Liver (tissue), 9 donors: ENCODE measurements around the gene ULBP3. TPM values are rescaled to one million over a fixed set of nuclear protein-coding genes. Genes with fewer than 3 reads are reported as not detected.

Experiments used
- DNase-seq: peaks from one replicate; pipeline ENCODE4 v3.0.0-alpha.2; 2017; ENCODE audit warnings: low spot score
- H3K27ac ChIP-seq, 2 donors: one replicate each; pipeline ENCODE4 v1.7.0; 2013; ENCODE audit warnings: inconsistent platforms in 2 of 2, low read length in 2 of 2, control low read depth in 1 of 2, low read depth in 1 of 2, mild to moderate bottlenecking in 1 of 2
- H3K27me3 ChIP-seq, 4 donors: one replicate each; pipeline versions ENCODE4 v1.6.1 to v1.7.0; 2013; ENCODE audit warnings: low read length in 3 of 4, inconsistent platforms in 1 of 4, mild to moderate bottlenecking in 1 of 4, moderate library complexity in 1 of 4; ENCODE audit not compliant: control insufficient read depth in 4 of 4, insufficient read depth in 4 of 4
- H3K36me3 ChIP-seq, 4 donors: one replicate each; pipeline versions ENCODE4 v1.6.1 to v1.7.0; 2013; ENCODE audit warnings: low read length in 3 of 4, mild to moderate bottlenecking in 3 of 4, low read depth in 1 of 4, moderate library complexity in 1 of 4; ENCODE audit not compliant: control insufficient read depth in 4 of 4, insufficient read depth in 3 of 4
- H3K4me1 ChIP-seq, 4 donors: one replicate each; pipeline versions ENCODE4 v1.6.1 to v1.7.0; 2013; ENCODE audit warnings: low read length in 3 of 4, mild to moderate bottlenecking in 3 of 4, moderate library complexity in 1 of 4; ENCODE audit not compliant: control insufficient read depth in 4 of 4, insufficient read depth in 4 of 4
- H3K4me3 ChIP-seq, 3 donors: one replicate each; pipeline versions ENCODE4 v1.6.1 to v1.7.0; 2013; ENCODE audit warnings: low read length in 3 of 3, control low read depth in 1 of 3, low read depth in 1 of 3, mild to moderate bottlenecking in 1 of 3
- H3K9ac ChIP-seq, 2 donors: one replicate each; pipeline ENCODE4 v1.7.0; 2013; ENCODE audit warnings: low read length in 2 of 2, mild to moderate bottlenecking in 2 of 2, moderate library complexity in 2 of 2, control low read depth in 1 of 2, low read depth in 1 of 2
- H3K9me3 ChIP-seq, 4 donors: one replicate each; pipeline versions ENCODE4 v1.6.1 to v1.7.0; 2013; ENCODE audit warnings: low read length in 3 of 4; ENCODE audit not compliant: control insufficient read depth in 4 of 4
- ATF3 ChIP-seq: IDR thresholded peaks from 2 replicates; pipeline ENCODE4 v1.6.1; 2016; ENCODE audit warnings: antibody characterized with exemption
- CTCF ChIP-seq: fragments of 150-350 bp; IDR thresholded peaks from 2 replicates; pipeline ENCODE4 v1.5.1; 2017; ENCODE audit warnings: improper control_type of control experiment, low read depth, low read length; ENCODE audit not compliant: missing input control
- EGR1 ChIP-seq, 2 donors: IDR thresholded peaks; 2 replicates each; pipeline ENCODE4 v1.6.1; 2016 to 2018; ENCODE audit warnings: antibody characterized with exemption in 2 of 2, low read depth in 2 of 2
- FOXA1 ChIP-seq: IDR thresholded peaks from 2 replicates; pipeline ENCODE4 v1.6.1; 2016; ENCODE audit warnings: antibody characterized with exemption
- FOXA2 ChIP-seq: IDR thresholded peaks from 2 replicates; pipeline ENCODE4 v1.6.1; 2016; ENCODE audit warnings: antibody characterized with exemption
- GABPA ChIP-seq, 2 donors: IDR thresholded peaks in 1 of 2; conservative IDR thresholded peaks in 1 of 2; 2 replicates each; pipeline ENCODE4 v1.6.1; 2016; ENCODE audit warnings: antibody characterized with exemption in 2 of 2, mild to moderate bottlenecking in 1 of 2, moderate library complexity in 1 of 2
- HNF4A ChIP-seq, 2 donors: conservative IDR thresholded peaks; 2 replicates each; pipeline ENCODE4 v1.6.1; 2016; ENCODE audit warnings: antibody characterized with exemption in 2 of 2, mild to moderate bottlenecking in 2 of 2
- HNF4G ChIP-seq: IDR thresholded peaks from 2 replicates; pipeline ENCODE4 v1.6.1; 2016; ENCODE audit warnings: antibody characterized with exemption
- JUND ChIP-seq, 2 donors: IDR thresholded peaks; 2 replicates each; pipeline ENCODE4 v1.6.1; 2016; ENCODE audit warnings: antibody characterized with exemption in 2 of 2
- MAX ChIP-seq: IDR thresholded peaks from 2 replicates; pipeline ENCODE4 v1.6.1; 2016; ENCODE audit warnings: antibody characterized with exemption
- NR2F2 ChIP-seq: IDR thresholded peaks from 2 replicates; pipeline ENCODE4 v1.6.1; 2016; ENCODE audit warnings: antibody characterized with exemption
- RAD21 ChIP-seq, 2 donors: IDR thresholded peaks; 2 replicates each; pipeline ENCODE4 v1.6.1; 2016; ENCODE audit warnings: antibody characterized with exemption in 2 of 2, mild to moderate bottlenecking in 2 of 2
- REST ChIP-seq: IDR thresholded peaks from 2 replicates; pipeline ENCODE4 v1.6.1; 2016; ENCODE audit warnings: antibody characterized with exemption, mild to moderate bottlenecking
- RXRA ChIP-seq, 2 donors: IDR thresholded peaks; 2 replicates each; pipeline ENCODE4 v1.6.1; 2017 to 2018; ENCODE audit warnings: antibody characterized with exemption in 2 of 2, mild to moderate bottlenecking in 1 of 2
- SP1 ChIP-seq: IDR thresholded peaks from 2 replicates; pipeline ENCODE4 v1.6.1; 2018; ENCODE audit warnings: antibody characterized with exemption, mild to moderate bottlenecking
- TAF1 ChIP-seq: conservative IDR thresholded peaks from 2 replicates; pipeline ENCODE4 v1.6.1; 2016; ENCODE audit warnings: antibody characterized with exemption, mild to moderate bottlenecking
- YY1 ChIP-seq: IDR thresholded peaks from 2 replicates; pipeline ENCODE4 v1.6.1; 2016; ENCODE audit warnings: antibody characterized with exemption, mild to moderate bottlenecking
- ZBTB33 ChIP-seq: IDR thresholded peaks from 2 replicates; pipeline ENCODE4 v1.6.1; 2016; ENCODE audit warnings: antibody characterized with exemption
- WGBS: extraction: QIAGEN DNeasy Blood & Tissue Kit; methylation state at CpG from one replicate; pipeline ENCODE4 v1.1.7; 2013; 5-methylcytosine and 5-hydroxymethylcytosine counted together
- polyA plus RNA-seq, 2 donors: library from polyadenylated mRNA; stranded (reverse) in 1 of 2; unstranded in 1 of 2; fragments of 200-250 nt in 1 of 2; fragments of >200 nt in 1 of 2; fragmentation: Nextera tagmentation in 1 of 2; extraction: Ambion mirVana in 1 of 2; gene quantifications; one replicate each; pipeline versions ENCODE4 v1.2.1 to v1.2.3, GENCODE V29; 2013 to 2015
- total RNA-seq, 2 donors: library from RNA; depleted of rRNA; stranded (reverse); fragments of >200 nt; gene quantifications; one replicate each; pipeline ENCODE4 v1.2.3, GENCODE V29; 2014
- donor health status: healthy.
- donor health status: healthy.
- donor health status: healthy.
- donor health status: healthy.
- donor health status: healthy.

Gene ULBP3
- total and polyA plus RNA-seq, 4 donors = 0.88 to 2.3 (median 0.92) TPM; not detected in 1

- Histone ChIP-seq H3K4me3 (no peak overlapping the region), H3K4me1 (no peaks in the 10 kb centered on the region), H3K27ac (no peak overlapping the region), H3K27me3 (peaks cover 0 to 7% (median 1%) of the 10 kb centered on the region in 4 donors), H3K36me3 (no peaks in the 10 kb centered on the region), H3K9ac (no peak overlapping the region), H3K9me3 (no peaks in the 10 kb centered on the region)
- 85% methylated on average over 19 of the region's 19 CpGs for WGBS
- DNase-seq = no peak
- TF ChIP-seq NR2F2 = no peak
- no peak for TF ChIP-seq ATF3
Measured at GRCh38 chr6:150043501-150044412, 25.2 kb downstream of the ULBP3 start.

GRCh38 chr6:150043096-150043495, 25.8 kb downstream of the ULBP3 start:
- Histone ChIP-seq H3K9ac (no peak overlapping the region), H3K4me3 (no peak overlapping the region), H3K9me3 (no peaks in the 10 kb centered on the region), H3K4me1 (peaks cover 0 to 3% (median under 1%) of the 10 kb centered on the region in 4 donors), H3K36me3 (no peaks in the 10 kb centered on the region), H3K27ac (no peak overlapping the region), H3K27me3 (peaks cover 0 to 13% (median 1%) of the 10 kb centered on the region in 4 donors)
- no peak for DNase-seq
- TF ChIP-seq YY1 = no peak
- TF ChIP-seq RXRA (IDR thresholded peaks at IDR 0.05) = no peak
- TF ChIP-seq EGR1 (IDR thresholded peaks at IDR 0.05; ENCODE audit: low read depth in 2 of 2) = no peak
- TF ChIP-seq RAD21 (IDR thresholded peaks at IDR 0.05) = no peak
- no peak for TF ChIP-seq ZBTB33
- no peak for TF ChIP-seq TAF1
- TF ChIP-seq JUND (IDR thresholded peaks at IDR 0.05) = no peak
- no peak for TF ChIP-seq MAX
- TF ChIP-seq CTCF = no peak
- no peak for TF ChIP-seq GABPA (IDR thresholded peaks at IDR 0.05 in 1 of 2, conservative IDR thresholded peaks at IDR 0.05 in 1 of 2)
- TF ChIP-seq FOXA1 = no peak
- no peak for TF ChIP-seq HNF4A (conservative IDR thresholded peaks at IDR 0.05)
- no peak for TF ChIP-seq NR2F2
- no peak for TF ChIP-seq FOXA2
- no peak for TF ChIP-seq REST
- no peak for TF ChIP-seq SP1
- TF ChIP-seq ATF3 = no peak
- TF ChIP-seq HNF4G = no peak
- 88% methylated on average over 13 of the region's 13 CpGs for WGBS
